Panc1 (cell line): ENCODE results near the gene SDF2L1. TPM values are rescaled to one million over a fixed set of nuclear protein-coding genes. Genes with fewer than 3 reads are reported as not detected.
A peak's percentile ranks its signal among the peaks of the same experiment; 100 is the strongest.

Experiments
- ATAC-seq: fragments of 200-7000 bp; cut with Tn5 transposase; 2 replicates; pipeline ENCODE4 v1.9.1; 2020; ENCODE audit warnings: mild to moderate bottlenecking, moderate library complexity
- BruUV-seq: library from RNA; stranded (reverse); fragments of 400-500 nt; replicated peaks from 2 replicates; lab custom pipeline; 2021; lab: Mats Ljungman, UMichigan
- CTCF ChIA-PET: fragments of 300-600 bp; sonication (Branson Sonifier 250); formaldehyde crosslinking; loops from one replicate; lab custom pipeline; 2022; ENCODE audit warnings: antibody characterized with exemption; lab: Charles Lee
- POLR2A ChIA-PET: fragments of 300-600 bp; sonication (Branson Sonifier 250); formaldehyde crosslinking; loops from one replicate; lab custom pipeline; 2022; ENCODE audit warnings: antibody characterized with exemption; lab: Charles Lee
- DNase-seq: peaks from one replicate; pipeline ENCODE4 v3.0.0-alpha.2; 2010; ENCODE audit warnings: low read depth, low spot score
- H3K27ac ChIP-seq: 2 replicates; pipeline ENCODE4 v1.5.1; 2011; ENCODE audit warnings: mild to moderate bottlenecking, low read length, inconsistent platforms
- H3K27me3 ChIP-seq: fragments of 200-500 bp; sonication (Bioruptor generic); 2 replicates; pipeline ENCODE4 v1.6.0; 2014; ENCODE audit warnings: low read length, inconsistent platforms; ENCODE audit not compliant: control insufficient read depth, insufficient read depth
- H3K36me3 ChIP-seq: fragments of 200-500 bp; sonication (Bioruptor generic); 2 replicates; pipeline ENCODE4 v1.5.1; 2014; ENCODE audit warnings: inconsistent platforms, mild to moderate bottlenecking, low read length, moderate library complexity; ENCODE audit not compliant: control insufficient read depth, insufficient read depth
- H3K4me1 ChIP-seq: 2 replicates; pipeline ENCODE4 v1.5.1; 2011; ENCODE audit warnings: inconsistent platforms, mild to moderate bottlenecking, low read length, moderate library complexity; ENCODE audit not compliant: control insufficient read depth, insufficient read depth
- H3K4me3 ChIP-seq, 2 experiments: 2 replicates each; pipeline ENCODE4 v1.5.1; 2011 to 2012; ENCODE audit warnings: low read depth in 2 of 2, low read length in 2 of 2, mild to moderate bottlenecking in 2 of 2, inconsistent platforms in 1 of 2, moderate library complexity in 1 of 2
- H3K9me3 ChIP-seq: fragments of 200-500 bp; sonication (Bioruptor generic); 2 replicates; pipeline ENCODE4 v1.5.1; 2014; ENCODE audit warnings: low read depth, mild to moderate bottlenecking, inconsistent platforms, low read length, moderate library complexity; ENCODE audit not compliant: control insufficient read depth, insufficient read depth
- CTCF ChIP-seq: fragments of 450-650 bp; IDR thresholded peaks from 2 replicates; pipeline ENCODE4 v1.5.1; 2017; ENCODE audit warnings: mild to moderate bottlenecking
- POLR2AphosphoS5 ChIP-seq: IDR thresholded peaks from 2 replicates; pipeline ENCODE4 v1.6.1; 2012; ENCODE audit warnings: mild to moderate bottlenecking, low read depth, low read length, moderate library complexity
- REST ChIP-seq, 2 experiments: IDR thresholded peaks; 2 replicates each; pipeline ENCODE4 v1.6.1; 2011 to 2012; ENCODE audit warnings: low read depth in 2 of 2, control low read depth in 1 of 2, low read length in 1 of 2, mild to moderate bottlenecking in 1 of 2, moderate library complexity in 1 of 2; ENCODE audit not compliant: insufficient read depth in 1 of 2
- SIN3A ChIP-seq: IDR thresholded peaks from 2 replicates; pipeline ENCODE4 v1.6.1; 2012; ENCODE audit warnings: low read depth, mild to moderate bottlenecking, low read length, moderate library complexity, borderline replicate concordance; ENCODE audit not compliant: insufficient read depth
- TCF7L2 ChIP-seq: IDR thresholded peaks from 2 replicates; pipeline ENCODE4 v1.6.1; 2011; ENCODE audit warnings: mild to moderate bottlenecking, low read depth, low read length, inconsistent platforms
- in situ Hi-C: cut with HindIII; loops from 2 replicates; pipeline ENCODE4 v1.10.0; 2016; ENCODE audit warnings: low sequenced_read_pairs, low pct_unique_long_range_greater_than_20kb
- intact Hi-C: fragments of 100-400 bp; cut with micrococcal nuclease; formaldehyde crosslinking; loops from one replicate; pipeline ENCODE4 v1.10.0; 2022; ENCODE audit not compliant: unreplicated experiment
- total RNA-seq: library from RNA; stranded (reverse); gene quantifications from one replicate; pipeline ENCODE4 v1.2.1, GENCODE V29; 2021; ENCODE audit not compliant: unreplicated experiment

The SDF2L1 gene
- total RNA-seq, 1 experiment from 2014 or later = 66.0 TPM

GRCh38 chr22:21626073-21626734 is 15.9 kb upstream of the SDF2L1 start:
- peaks cover 43% of the 10 kb centered on the region for H3K4me1 ChIP-seq
- intact Hi-C loops = no loop called here
- no peaks in the 10 kb centered on the region; the same call in 1 of the 2 replicates for H3K36me3 ChIP-seq
- ChIA-PET CTCF (no interaction called here), POLR2A (interaction anchor here (0.6 kb wide), 3 partner anchors 54 to 345 kb away, joined by 3 to 8 read pairs (median 8); no protein-coding TSS in a partner anchor)
- H3K27me3 ChIP-seq = no peaks in the 10 kb centered on the region
- ATAC-seq = no peak
- H3K4me3 ChIP-seq = no peak overlapping the region
- H3K9me3 ChIP-seq = no peaks in the 10 kb centered on the region
- in situ Hi-C loops = no loop called here
- H3K27ac ChIP-seq = no peak overlapping the region
- peak; percentile 17; the same call in 1 of the 2 replicates for TF ChIP-seq POLR2AphosphoS5
- TF ChIP-seq CTCF = no peak
- DNase-seq = no peak
- no TSS peak for BruUV-seq

GRCh38 chr22:21626735-21627469 is 15.2 kb upstream of the SDF2L1 start:
- ATAC-seq = no peak
- DNase-seq = no peak
- BruUV-seq = no TSS peak
- ChIA-PET POLR2A (interaction anchor here (0.6 kb wide), 2 partner anchors 55 to 61 kb away, joined by 8 read pairs; no protein-coding TSS in a partner anchor), CTCF (no interaction called here)
- Histone ChIP-seq H3K4me1 (peaks cover 39% of the 10 kb centered on the region), H3K4me3 (no peak overlapping the region), H3K27ac (no peak overlapping the region), H3K9me3 (no peaks in the 10 kb centered on the region), H3K27me3 (no peaks in the 10 kb centered on the region), H3K36me3 (no peaks in the 10 kb centered on the region; the same call in 1 of the 2 replicates)
- no peak for TF ChIP-seq TCF7L2
- TF ChIP-seq POLR2AphosphoS5 = no peak; the same call in 1 of the 2 replicates
- no peak for TF ChIP-seq SIN3A
- no peak for TF ChIP-seq CTCF
- no peak for TF ChIP-seq REST (IDR thresholded peaks at IDR 0.05; ENCODE audit: insufficient read depth in 1 of 2, low read depth in 2 of 2, low read length in 1 of 2)
- intact Hi-C loops = no loop called here
- in situ Hi-C loops = no loop called here
